ENCODE data around the gene NFKBIE. TPM values are rescaled to one million over a fixed set of nuclear protein-coding genes. Genes with fewer than 3 reads are reported as not detected.

Gene NFKBIE
- total RNA-seq, 2 donors from 2014 or later = 20.8 to 34.4 TPM

GRCh38 chr6:44266347-44266746, 996 bp upstream of the NFKBIE start:
- TF ChIP-seq POLR2A (IDR thresholded peaks at IDR 0.05) (no peak), POLR2AphosphoS5 (IDR thresholded peaks at IDR 0.05) (no peak), CTCF (IDR thresholded peaks at IDR 0.05) (no peak)

GRCh38 chr6:44265722-44266233, 427 bp upstream of the NFKBIE start:
- intact Hi-C loops (cut with DNase I) = loop anchor here (5.0 kb wide), 1 partner anchor 42 kb away; no protein-coding TSS in a partner anchor
- no peaks in the 10 kb centered on the region for H3K9me3 ChIP-seq
- peaks cover 12% of the 10 kb centered on the region for H3K4me1 ChIP-seq (replicated peaks)
- TF ChIP-seq CTCF (IDR thresholded peaks at IDR 0.05) = no peak
- no peak for TF ChIP-seq POLR2A (IDR thresholded peaks at IDR 0.05)
- no peak for TF ChIP-seq POLR2AphosphoS5 (IDR thresholded peaks at IDR 0.05)
- 67% methylated on average over 17 of the region's 17 CpGs for WGBS
- H3K27me3 ChIP-seq (replicated peaks; ENCODE audit: insufficient read depth) = no peaks in the 10 kb centered on the region
- no peak for DNase-seq (ENCODE audit: low spot score)
- peak overlapping the region; percentile 67 to 72 for H3K27ac ChIP-seq
- no peaks in the 10 kb centered on the region for H3K36me3 ChIP-seq
- peak overlapping the region; percentile 51 to 73 for H3K4me3 ChIP-seq

More at GRCh38 chr6:44266347-44266746, 996 bp upstream of the NFKBIE start:
- no peak for DNase-seq (ENCODE audit: low spot score)
- Histone ChIP-seq H3K36me3 (no peaks in the 10 kb centered on the region), H3K4me1 (replicated peaks) (peaks cover 12% of the 10 kb centered on the region), H3K9me3 (no peaks in the 10 kb centered on the region), H3K27ac (no peak overlapping the region), H3K27me3 (replicated peaks; ENCODE audit: insufficient read depth) (no peaks in the 10 kb centered on the region), H3K4me3 (no peak overlapping the region)
- WGBS = 84% methylated on average over 3 of the region's 3 CpGs
- intact Hi-C loops (cut with DNase I) = loop anchor here (5.0 kb wide), 1 partner anchor 41 kb away; no protein-coding TSS in a partner anchor

GRCh38 chr6:44264154-44265006, 971 bp downstream of the NFKBIE start:
- H3K27me3 ChIP-seq (replicated peaks; ENCODE audit: insufficient read depth) = no peaks in the 10 kb centered on the region
- H3K36me3 ChIP-seq = no peaks in the 10 kb centered on the region
- no peak for DNase-seq (ENCODE audit: low spot score)
- no peaks in the 10 kb centered on the region for H3K9me3 ChIP-seq
- intact Hi-C loops (cut with DNase I) = loop anchor here (5.0 kb wide), 1 partner anchor 43 kb away; no protein-coding TSS in a partner anchor
- peak overlapping the region; percentile 67 to 72 for H3K27ac ChIP-seq
- 9% methylated on average over 12 of the region's 13 CpGs for WGBS
- H3K4me1 ChIP-seq (replicated peaks) = peaks cover 12% of the 10 kb centered on the region
- TF ChIP-seq POLR2A (IDR thresholded peaks at IDR 0.05) (no peak), CTCF (IDR thresholded peaks at IDR 0.05) (no peak), POLR2AphosphoS5 (IDR thresholded peaks at IDR 0.05) (no peak)
- H3K4me3 ChIP-seq = peak overlapping the region; percentile 51 to 73

- Histone ChIP-seq H3K4me1 (replicated peaks) (peaks cover 12% of the 10 kb centered on the region), H3K4me3 (peak overlapping the region; percentile 51 to 73), H3K27ac (no peak overlapping the region), H3K9me3 (no peaks in the 10 kb centered on the region), H3K27me3 (replicated peaks; ENCODE audit: insufficient read depth) (no peaks in the 10 kb centered on the region), H3K36me3 (no peaks in the 10 kb centered on the region)
- intact Hi-C loops (cut with DNase I) = no loop called here
- DNase-seq (ENCODE audit: low spot score) = no peak
- 54% methylated on average over 9 of the region's 9 CpGs for WGBS
- TF ChIP-seq CTCF (IDR thresholded peaks at IDR 0.05) (no peak), POLR2AphosphoS5 (IDR thresholded peaks at IDR 0.05) (no peak), POLR2A (IDR thresholded peaks at IDR 0.05) (no peak)
These were observed 1.8 kb downstream of the NFKBIE start for GRCh38 chr6:44263354-44264100.
